Epithelial cell of proximal tubule (primary cell): ENCODE results near the gene SLC35F5. TPM values are rescaled to one million over a fixed set of nuclear protein-coding genes. Genes with fewer than 3 reads are reported as not detected.
"Not testable (repeated sequence)": the region's sequence is repeated elsewhere in the genome, so short reads cannot be mapped to it uniquely, and the experiment has no call there.

ENCODE experiments used
- DNase-seq: peaks from one replicate; pipeline ENCODE4 v3.0.0-alpha.2; 2011; ENCODE audit warnings: low read depth
- H3K4me3 ChIP-seq: 2 replicates; pipeline ENCODE4 v1.5.1; 2011; ENCODE audit warnings: low read depth, mild to moderate bottlenecking, low read length
- total RNA-seq: library from RNA; depleted of rRNA; stranded (reverse); fragments of >200 nt; gene quantifications from 2 replicates; pipeline ENCODE4 v1.2.3, GENCODE V29; 2015
- TF ChIP-seq, protein P1 (sequence below): conservative IDR thresholded peaks from 2 replicates; pipeline ENCODE4 v1.5.1; 2012; ENCODE audit warnings: low read depth, mild to moderate bottlenecking, low read length

Gene SLC35F5
- total RNA-seq, 1 donor from 2014 or later, result 64.7 TPM

DNA sequence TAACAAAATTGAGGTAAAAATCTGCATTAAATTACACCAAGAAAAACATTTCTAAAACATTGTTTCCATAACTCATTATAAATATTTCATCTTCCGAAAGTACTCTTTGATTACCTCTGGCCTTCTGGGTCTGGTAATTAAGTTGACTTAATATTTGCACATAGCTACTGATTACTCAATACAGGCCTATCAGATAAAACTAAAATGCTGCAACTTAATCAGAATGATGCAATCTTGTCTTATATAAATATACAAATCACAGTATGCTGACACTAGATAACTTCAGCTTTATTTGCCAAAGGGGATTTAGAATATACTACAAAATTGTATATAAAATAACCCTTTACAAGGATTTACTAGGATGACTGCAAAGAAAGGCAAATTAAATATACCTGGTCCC, 49.3 kb downstream of the SLC35F5 start:
- DNase-seq, result no peak
- TF ChIP-seq, protein P1, sequence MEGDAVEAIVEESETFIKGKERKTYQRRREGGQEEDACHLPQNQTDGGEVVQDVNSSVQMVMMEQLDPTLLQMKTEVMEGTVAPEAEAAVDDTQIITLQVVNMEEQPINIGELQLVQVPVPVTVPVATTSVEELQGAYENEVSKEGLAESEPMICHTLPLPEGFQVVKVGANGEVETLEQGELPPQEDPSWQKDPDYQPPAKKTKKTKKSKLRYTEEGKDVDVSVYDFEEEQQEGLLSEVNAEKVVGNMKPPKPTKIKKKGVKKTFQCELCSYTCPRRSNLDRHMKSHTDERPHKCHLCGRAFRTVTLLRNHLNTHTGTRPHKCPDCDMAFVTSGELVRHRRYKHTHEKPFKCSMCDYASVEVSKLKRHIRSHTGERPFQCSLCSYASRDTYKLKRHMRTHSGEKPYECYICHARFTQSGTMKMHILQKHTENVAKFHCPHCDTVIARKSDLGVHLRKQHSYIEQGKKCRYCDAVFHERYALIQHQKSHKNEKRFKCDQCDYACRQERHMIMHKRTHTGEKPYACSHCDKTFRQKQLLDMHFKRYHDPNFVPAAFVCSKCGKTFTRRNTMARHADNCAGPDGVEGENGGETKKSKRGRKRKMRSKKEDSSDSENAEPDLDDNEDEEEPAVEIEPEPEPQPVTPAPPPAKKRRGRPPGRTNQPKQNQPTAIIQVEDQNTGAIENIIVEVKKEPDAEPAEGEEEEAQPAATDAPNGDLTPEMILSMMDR, result no peak
- no peak overlapping the region for H3K4me3 ChIP-seq

GRCh38 chr2:113705982-113706523, 50.4 kb downstream of the SLC35F5 start:
- H3K4me3 ChIP-seq, result no peak overlapping the region
- TF ChIP-seq, protein P1, result no peak
- DNase-seq, result no peak

- not testable (repeated sequence) for DNase-seq, H3K4me3 ChIP-seq
Measured at GRCh38 chr2:113704300-113704993, 52.0 kb downstream of the SLC35F5 start.

- no peak overlapping the region for H3K4me3 ChIP-seq
- TF ChIP-seq, protein P1, result no peak
- no peak for DNase-seq
Measured at GRCh38 chr2:113703386-113704299, 52.8 kb downstream of the SLC35F5 start.

- H3K4me3 ChIP-seq, result no peak overlapping the region
- no peak for DNase-seq
- TF ChIP-seq, protein P1, result no peak
Measured at GRCh38 chr2:113700186-113700841, 56.1 kb downstream of the SLC35F5 start.

DNA sequence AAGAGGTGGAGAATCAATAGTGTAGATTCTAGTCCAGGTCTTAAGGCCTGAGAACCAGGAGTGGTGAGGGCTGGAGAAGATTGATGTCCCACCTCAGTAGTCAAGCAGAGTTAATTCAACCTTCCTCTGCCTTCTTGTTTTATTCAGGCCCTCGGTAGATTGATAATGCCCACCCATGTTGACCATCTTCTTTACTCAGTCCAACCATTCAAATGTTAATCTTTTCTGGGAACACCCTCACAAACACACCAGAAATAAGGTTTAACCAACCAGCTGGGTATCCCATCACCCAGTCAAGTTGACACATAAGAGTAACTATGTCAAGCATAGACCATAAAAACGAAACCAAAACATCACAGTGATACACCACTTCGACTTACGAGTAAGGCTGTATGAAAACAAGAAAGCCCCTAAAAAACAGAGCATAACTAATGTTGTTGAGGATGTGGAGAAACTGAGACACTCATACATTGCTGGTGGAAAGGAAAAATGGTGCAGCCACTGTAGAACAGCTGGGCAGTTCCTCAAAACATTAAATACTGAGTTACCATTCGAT, 57.5 kb downstream of the SLC35F5 start:
- no peak for DNase-seq
- TF ChIP-seq, protein P1, result no peak
- no peak overlapping the region for H3K4me3 ChIP-seq

DNA sequence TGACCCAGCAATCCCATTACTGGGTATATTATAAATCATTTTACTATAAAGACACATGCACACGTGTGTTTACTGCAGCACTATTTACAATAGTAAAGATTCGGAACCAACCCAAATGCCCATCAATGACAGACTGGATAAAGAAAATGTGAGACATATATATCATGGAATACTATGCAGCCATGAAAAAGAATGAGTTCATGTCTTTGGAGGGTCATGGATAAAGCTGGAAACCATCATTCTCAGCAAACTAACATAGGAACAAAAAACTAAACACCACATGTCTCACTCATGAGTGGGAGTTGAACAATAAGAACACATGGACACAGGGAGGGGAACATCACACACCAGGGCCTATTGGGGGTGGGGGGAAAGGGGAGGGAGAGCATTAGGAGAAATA, 58.2 kb downstream of the SLC35F5 start:
- not testable (repeated sequence) for DNase-seq, H3K4me3 ChIP-seq
